Activated CD8-positive, alpha-beta memory T cell treated with anti-CD3 and anti-CD28 coated beads, Interleukin-2, amount 50 U/mL, for 4 hours (primary cell): ENCODE measurements around the gene CDH2.
"Not testable (repeated sequence)": the region's sequence is repeated elsewhere in the genome, so short reads cannot be mapped to it uniquely, and the experiment has no call there.

ENCODE experiments used
- DNase-seq: peaks from one replicate; pipeline ENCODE4 v3.0.0-alpha.2; 2020

Gene CDH2

GRCh38 chr18:27970321-27970720 lies 206.6 kb downstream of the CDH2 start:
- no peak for DNase-seq

GRCh38 chr18:27969206-27969605 lies 207.7 kb downstream of the CDH2 start:
- DNase-seq = no peak

GRCh38 chr18:27967913-27968824 lies 208.8 kb downstream of the CDH2 start:
- DNase-seq = no peak

- no peak for DNase-seq
These were observed 210.0 kb downstream of the CDH2 start for GRCh38 chr18:27966881-27967280.

- no peak for DNase-seq
These were observed 212.1 kb downstream of the CDH2 start for GRCh38 chr18:27964811-27965210.

GRCh38 chr18:27959101-27959500 lies 217.8 kb downstream of the CDH2 start:
- no peak for DNase-seq

- no peak for DNase-seq
These were observed 220.8 kb downstream of the CDH2 start for GRCh38 chr18:27956001-27956640.

GRCh38 chr18:27954226-27954625 lies 222.7 kb downstream of the CDH2 start:
- no peak for DNase-seq

- no peak for DNase-seq
These were observed 224.2 kb downstream of the CDH2 start for GRCh38 chr18:27952741-27953140.

GRCh38 chr18:27950648-27951228 lies 226.2 kb downstream of the CDH2 start:
- DNase-seq = no peak

GRCh38 chr18:27948986-27949385 lies 227.9 kb downstream of the CDH2 start:
- DNase-seq = no peak

- DNase-seq = no peak
These were observed 234.2 kb downstream of the CDH2 start for GRCh38 chr18:27942706-27943105.

- DNase-seq = no peak
These were observed 245.4 kb downstream of the CDH2 start for GRCh38 chr18:27931535-27931934.

- DNase-seq = no peak
These were observed 254.2 kb downstream of the CDH2 start for GRCh38 chr18:27922780-27923179.

GRCh38 chr18:27921904-27922751 lies 254.8 kb downstream of the CDH2 start:
- no peak for DNase-seq

GRCh38 chr18:27921392-27921791 lies 255.5 kb downstream of the CDH2 start:
- DNase-seq = no peak

- no peak for DNase-seq
These were observed 256.1 kb downstream of the CDH2 start for GRCh38 chr18:27920836-27921235.

- DNase-seq = not testable (repeated sequence)
These were observed 270.7 kb downstream of the CDH2 start for GRCh38 chr18:27906189-27906588.

- no peak for DNase-seq
These were observed 273.0 kb downstream of the CDH2 start for GRCh38 chr18:27903906-27904305.

GRCh38 chr18:27901424-27902226 lies 275.3 kb downstream of the CDH2 start:
- no peak for DNase-seq
